Parathyroid adenoma (tissue), 2 donors: ENCODE data around the gene LBX1.

ENCODE experiments used
- H2AFZ ChIP-seq: fragments of 300-600 bp; sonication (generic); one replicate; pipeline ENCODE4 v1.7.0; 2017; ENCODE audit warnings: antibody characterized with exemption, mild to moderate bottlenecking
- H3K27ac ChIP-seq: fragments of 300-600 bp; sonication (generic); one replicate; pipeline ENCODE4 v1.7.0; 2017
- H3K27me3 ChIP-seq: fragments of 300-600 bp; sonication (generic); one replicate; pipeline ENCODE4 v1.7.0; 2017; ENCODE audit warnings: low read length; ENCODE audit not compliant: control insufficient read depth, insufficient read depth
- H3K36me3 ChIP-seq: fragments of 300-600 bp; sonication (generic); one replicate; pipeline ENCODE4 v1.7.0; 2017; ENCODE audit warnings: low read length; ENCODE audit not compliant: control insufficient read depth, insufficient read depth
- H3K4me1 ChIP-seq: fragments of 300-600 bp; sonication (generic); one replicate; pipeline ENCODE4 v1.7.0; 2017; ENCODE audit warnings: control low read depth
- H3K4me2 ChIP-seq: fragments of 300-600 bp; sonication (generic); one replicate; pipeline ENCODE4 v1.7.0; 2017; ENCODE audit warnings: low read length
- H3K4me3 ChIP-seq: fragments of 300-600 bp; sonication (generic); one replicate; pipeline ENCODE4 v1.7.0; 2017; ENCODE audit warnings: low read depth, low read length
- H3K79me2 ChIP-seq: fragments of 300-600 bp; sonication (generic); one replicate; pipeline ENCODE4 v1.7.0; 2017; ENCODE audit warnings: control low read depth
- H3K9ac ChIP-seq: fragments of 300-600 bp; sonication (generic); one replicate; pipeline ENCODE4 v1.7.0; 2017; ENCODE audit warnings: mild to moderate bottlenecking
- H3K9me3 ChIP-seq: fragments of 300-600 bp; sonication (generic); one replicate; pipeline ENCODE4 v1.7.0; 2017; ENCODE audit warnings: low read length; ENCODE audit not compliant: control insufficient read depth
- TF ChIP-seq, protein P1 (sequence below): fragments of 300-600 bp; sonication (generic); IDR thresholded peaks from one replicate; pipeline ENCODE4 v1.7.0; 2017; ENCODE audit warnings: antibody characterized with exemption, mild to moderate bottlenecking
- donor health status: primary hyperparathyroidism.

LBX1 gene

GRCh38 chr10:101182936-101183335, 46.3 kb downstream of the LBX1 start:
- H3K9ac ChIP-seq, result no peak overlapping the region
- no peaks in the 10 kb centered on the region for H3K79me2 ChIP-seq
- no peak overlapping the region for H2AFZ ChIP-seq
- H3K9me3 ChIP-seq, result no peaks in the 10 kb centered on the region
- no peaks in the 10 kb centered on the region for H3K4me1 ChIP-seq
- no peak overlapping the region for H3K27ac ChIP-seq
- no peak overlapping the region for H3K4me2 ChIP-seq
- H3K4me3 ChIP-seq, result no peak overlapping the region
- no peaks in the 10 kb centered on the region for H3K36me3 ChIP-seq
- no peaks in the 10 kb centered on the region for H3K27me3 ChIP-seq
- TF ChIP-seq, protein P1, sequence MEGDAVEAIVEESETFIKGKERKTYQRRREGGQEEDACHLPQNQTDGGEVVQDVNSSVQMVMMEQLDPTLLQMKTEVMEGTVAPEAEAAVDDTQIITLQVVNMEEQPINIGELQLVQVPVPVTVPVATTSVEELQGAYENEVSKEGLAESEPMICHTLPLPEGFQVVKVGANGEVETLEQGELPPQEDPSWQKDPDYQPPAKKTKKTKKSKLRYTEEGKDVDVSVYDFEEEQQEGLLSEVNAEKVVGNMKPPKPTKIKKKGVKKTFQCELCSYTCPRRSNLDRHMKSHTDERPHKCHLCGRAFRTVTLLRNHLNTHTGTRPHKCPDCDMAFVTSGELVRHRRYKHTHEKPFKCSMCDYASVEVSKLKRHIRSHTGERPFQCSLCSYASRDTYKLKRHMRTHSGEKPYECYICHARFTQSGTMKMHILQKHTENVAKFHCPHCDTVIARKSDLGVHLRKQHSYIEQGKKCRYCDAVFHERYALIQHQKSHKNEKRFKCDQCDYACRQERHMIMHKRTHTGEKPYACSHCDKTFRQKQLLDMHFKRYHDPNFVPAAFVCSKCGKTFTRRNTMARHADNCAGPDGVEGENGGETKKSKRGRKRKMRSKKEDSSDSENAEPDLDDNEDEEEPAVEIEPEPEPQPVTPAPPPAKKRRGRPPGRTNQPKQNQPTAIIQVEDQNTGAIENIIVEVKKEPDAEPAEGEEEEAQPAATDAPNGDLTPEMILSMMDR, result no peak
